ENCODE measurements around the gene UBD. TPM values are rescaled to one million over a fixed set of nuclear protein-coding genes. Genes with fewer than 3 reads are reported as not detected.

The UBD gene
- total RNA-seq, 1 donor: not detected

DNA sequence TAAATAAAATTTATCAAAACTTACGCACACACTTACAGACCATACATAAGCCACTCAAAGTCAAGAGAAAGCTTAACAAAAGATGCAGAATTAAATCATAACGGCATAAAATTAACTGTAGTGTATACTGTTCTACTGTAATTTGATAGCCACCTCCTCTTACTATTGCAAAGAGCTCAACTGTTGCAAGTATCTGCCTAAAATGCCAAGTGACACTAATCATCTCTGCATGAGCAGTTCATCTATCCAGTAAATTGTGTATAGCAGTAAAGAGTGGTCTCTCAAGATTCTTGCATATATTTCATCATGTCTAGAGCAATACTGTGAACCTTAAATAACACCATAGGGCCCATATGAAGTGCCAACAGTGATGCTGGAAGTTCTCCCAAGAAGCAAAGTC is 37.7 kb upstream of the UBD start:
- no peak for DNase-seq (ENCODE audit: low read depth)
- H3K4me3 ChIP-seq (ENCODE audit: low read depth, low read length): no peak overlapping the region
- no peak for TF ChIP-seq CTCF (IDR thresholded peaks at IDR 0.05; ENCODE audit: insufficient read depth, low read depth, low read length)

- TF ChIP-seq CTCF (IDR thresholded peaks at IDR 0.05; ENCODE audit: insufficient read depth, low read depth, low read length): no peak
- DNase-seq (ENCODE audit: low read depth): no peak
Observed at GRCh38 chr6:29596381-29596900, 36.9 kb upstream of the UBD start.

DNA sequence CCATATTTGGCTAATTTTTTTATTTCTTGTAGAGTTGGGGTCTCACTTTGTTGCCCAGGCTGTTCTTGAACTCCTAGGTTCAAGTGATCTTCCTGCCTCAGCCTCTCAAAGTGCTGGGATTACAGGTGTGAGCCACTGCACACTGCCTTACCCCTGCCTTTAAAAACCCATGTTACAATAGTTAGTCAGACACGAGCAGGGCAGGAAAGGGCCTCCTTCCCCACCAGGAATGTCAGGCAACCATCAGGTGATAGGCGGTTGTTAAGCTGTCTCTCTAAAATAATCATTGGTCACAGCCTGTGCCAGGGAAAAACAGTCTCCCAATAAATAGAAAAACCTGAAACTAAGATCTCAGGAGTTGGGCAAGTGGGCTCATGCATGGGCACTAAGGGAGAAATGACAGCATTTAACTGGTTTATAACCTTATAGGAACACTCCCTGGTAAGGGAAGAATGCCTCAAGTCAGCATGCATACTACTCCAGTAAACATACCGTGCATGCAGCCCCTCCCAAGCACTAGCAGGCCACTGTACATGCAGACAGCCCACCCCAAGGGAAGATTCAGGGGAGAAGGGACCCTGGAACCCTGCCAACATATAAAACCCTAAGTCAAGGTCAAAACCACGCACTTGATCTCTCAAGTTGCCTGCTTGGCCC is 33.8 kb upstream of the UBD start:
- no peak overlapping the region for H3K4me3 ChIP-seq (ENCODE audit: low read depth, low read length)
- no peak for DNase-seq (ENCODE audit: low read depth)
- no peak for TF ChIP-seq CTCF (IDR thresholded peaks at IDR 0.05; ENCODE audit: insufficient read depth, low read depth, low read length)

More at GRCh38 chr6:29596381-29596900, 36.9 kb upstream of the UBD start:
- H3K4me3 ChIP-seq (ENCODE audit: low read depth, low read length): no peak overlapping the region

DNA sequence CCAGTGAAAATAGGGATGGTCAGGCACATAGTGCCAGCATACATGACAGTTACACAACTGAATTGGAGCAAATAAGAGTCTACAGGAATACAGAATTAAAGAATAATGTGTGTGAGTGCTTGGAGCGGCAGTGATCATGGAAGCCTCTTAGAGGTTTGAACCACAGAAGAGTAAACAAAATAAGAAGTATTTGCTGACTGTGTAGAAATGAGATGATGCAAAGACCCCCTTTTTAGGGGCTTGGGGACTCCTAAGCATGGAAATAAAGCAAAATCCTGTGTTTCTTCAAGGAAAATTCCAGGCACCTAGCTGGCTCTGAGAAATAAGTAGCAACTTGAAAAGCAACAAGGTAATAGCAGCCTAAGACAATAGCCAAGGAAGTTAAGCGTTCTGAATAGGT is 32.1 kb upstream of the UBD start:
- no peak overlapping the region for H3K4me3 ChIP-seq (ENCODE audit: low read depth, low read length)
- no peak for DNase-seq (ENCODE audit: low read depth)
- no peak for TF ChIP-seq CTCF (IDR thresholded peaks at IDR 0.05; ENCODE audit: insufficient read depth, low read depth, low read length)

GRCh38 chr6:29590218-29590808 is 30.8 kb upstream of the UBD start:
- DNase-seq (ENCODE audit: low read depth): no peak
- H3K4me3 ChIP-seq (ENCODE audit: low read depth, low read length): no peak overlapping the region
- no peak for TF ChIP-seq CTCF (IDR thresholded peaks at IDR 0.05; ENCODE audit: insufficient read depth, low read depth, low read length)

DNA sequence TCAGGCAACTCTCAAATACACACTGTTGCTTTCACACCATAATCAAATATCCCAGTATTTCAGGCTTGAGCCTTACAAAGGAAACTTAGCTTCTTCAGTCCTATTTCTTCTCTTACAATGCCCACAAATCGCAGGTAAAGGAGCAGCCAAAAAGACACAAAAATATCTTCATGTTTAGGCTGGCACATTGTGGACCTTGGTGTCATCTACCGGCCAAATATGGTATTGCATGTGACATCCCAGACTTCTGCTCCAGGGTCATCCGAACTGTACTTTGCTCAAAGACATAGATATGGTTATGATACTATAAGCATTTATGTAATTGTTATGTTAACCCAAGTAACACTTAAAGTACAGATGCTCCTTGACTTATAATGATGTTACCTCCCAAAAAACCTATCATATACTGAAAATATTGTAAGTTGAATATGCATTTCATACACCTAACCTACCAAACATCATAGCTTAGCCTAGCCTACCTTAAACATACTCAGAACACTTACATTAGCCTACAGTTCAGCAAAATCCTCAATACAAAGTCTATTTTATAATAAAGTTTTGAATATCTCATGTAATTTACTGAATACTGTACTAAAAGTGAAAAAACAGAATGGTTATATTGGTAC is 30.0 kb upstream of the UBD start:
- DNase-seq (ENCODE audit: low read depth): peak; percentile 48
- TF ChIP-seq CTCF (IDR thresholded peaks at IDR 0.05; ENCODE audit: insufficient read depth, low read depth, low read length): peak; percentile 91
- no peak overlapping the region for H3K4me3 ChIP-seq (ENCODE audit: low read depth, low read length)

Data from fibroblast of villous mesenchyme (primary cell).